CD4-positive, alpha-beta T cell treated with Interferon gamma for 1 hour (primary cell): Measurements from ENCODE around the gene HHAT.

Experiments
- DNase-seq: peaks from one replicate; pipeline ENCODE4 v3.0.0-alpha.2; 2020

The HHAT gene

GRCh38 chr1:210360852-210361477 lies 32.3 kb downstream of the HHAT start:
- DNase-seq = no peak

- no peak for DNase-seq
Observed at GRCh38 chr1:210361665-210362064, 33.0 kb downstream of the HHAT start.

- DNase-seq = no peak
Observed at GRCh38 chr1:210362526-210362925, 33.8 kb downstream of the HHAT start.

- no peak for DNase-seq
Observed at GRCh38 chr1:210363119-210363518, 34.4 kb downstream of the HHAT start.

GRCh38 chr1:210364479-210364878 lies 35.8 kb downstream of the HHAT start:
- no peak for DNase-seq

- no peak for DNase-seq
Observed at GRCh38 chr1:210366767-210367166, 38.1 kb downstream of the HHAT start.

- DNase-seq = no peak
Observed at GRCh38 chr1:210367566-210367965, 38.9 kb downstream of the HHAT start.

GRCh38 chr1:210369425-210369824 lies 40.7 kb downstream of the HHAT start:
- DNase-seq = no peak

- DNase-seq = no peak
Observed at GRCh38 chr1:210371916-210372315, 43.2 kb downstream of the HHAT start.

GRCh38 chr1:210372491-210372890 lies 43.8 kb downstream of the HHAT start:
- no peak for DNase-seq

- no peak for DNase-seq
Observed at GRCh38 chr1:210372931-210373627, 44.4 kb downstream of the HHAT start.

GRCh38 chr1:210373628-210373877 lies 44.9 kb downstream of the HHAT start:
- no peak for DNase-seq

- peak; percentile 50 for DNase-seq
Observed at GRCh38 chr1:210373878-210374599, 45.3 kb downstream of the HHAT start.

GRCh38 chr1:210374600-210374953 lies 45.9 kb downstream of the HHAT start:
- no peak for DNase-seq

- no peak for DNase-seq
Observed at GRCh38 chr1:210376836-210377372, 48.2 kb downstream of the HHAT start.

GRCh38 chr1:210377731-210378333 lies 49.1 kb downstream of the HHAT start:
- DNase-seq = no peak

- no peak for DNase-seq
Observed at GRCh38 chr1:210378736-210379135, 50.0 kb downstream of the HHAT start.

GRCh38 chr1:210381934-210382333 lies 53.2 kb downstream of the HHAT start:
- no peak for DNase-seq

GRCh38 chr1:210384625-210385024 lies 55.9 kb downstream of the HHAT start:
- DNase-seq = no peak

GRCh38 chr1:210385228-210385627 lies 56.5 kb downstream of the HHAT start:
- DNase-seq = no peak

- DNase-seq = no peak
Observed at GRCh38 chr1:210394281-210394821, 65.6 kb downstream of the HHAT start.

GRCh38 chr1:210396541-210396940 lies 67.8 kb downstream of the HHAT start:
- DNase-seq = no peak

- no peak for DNase-seq
Observed at GRCh38 chr1:210397252-210397651, 68.5 kb downstream of the HHAT start.

- DNase-seq = no peak
Observed at GRCh38 chr1:210397681-210398080, 69.0 kb downstream of the HHAT start.
